OCI-LY7 (cell line): ENCODE measurements around the gene LRP2.
"Not testable (repeated sequence)": the region's sequence is repeated elsewhere in the genome, so short reads cannot be mapped to it uniquely, and the experiment has no call there.

Source experiments
- EZH2phosphoT487 ChIP-seq: fragments of 200-600 bp; sonication (generic); IDR thresholded peaks from 2 replicates; pipeline ENCODE4 v1.6.1; 2018; ENCODE audit warnings: low read depth, borderline replicate concordance, mild to moderate bottlenecking, mixed run types, antibody characterized with exemption, low read length, moderate library complexity, mixed read lengths
- TF ChIP-seq, protein P1 (sequence below): fragments of 200-600 bp; sonication (generic); conservative IDR thresholded peaks from 2 replicates; pipeline ENCODE4 v1.5.1; 2014; ENCODE audit warnings: mild to moderate bottlenecking, antibody characterized with exemption, low read length, moderate library complexity, mixed read lengths

DNA sequence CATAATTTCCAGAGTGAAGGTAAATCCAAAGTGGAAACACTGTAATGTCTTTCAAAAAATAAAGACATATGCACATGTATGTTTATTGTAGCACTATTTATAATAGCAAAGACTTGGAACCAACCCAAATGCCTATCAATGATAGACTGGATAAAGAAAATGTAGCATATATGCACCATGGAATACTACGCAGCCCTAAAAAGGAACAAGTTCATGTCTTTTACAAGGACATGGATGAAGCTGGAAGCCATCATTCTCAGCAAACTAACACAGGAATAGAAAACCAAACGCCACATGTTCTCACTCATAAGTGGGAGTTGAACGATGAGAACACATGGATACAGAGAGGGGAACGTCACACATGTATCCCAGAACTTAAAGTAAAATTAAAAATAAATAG lies 57.6 kb downstream of the LRP2 start:
- TF ChIP-seq, protein P1, sequence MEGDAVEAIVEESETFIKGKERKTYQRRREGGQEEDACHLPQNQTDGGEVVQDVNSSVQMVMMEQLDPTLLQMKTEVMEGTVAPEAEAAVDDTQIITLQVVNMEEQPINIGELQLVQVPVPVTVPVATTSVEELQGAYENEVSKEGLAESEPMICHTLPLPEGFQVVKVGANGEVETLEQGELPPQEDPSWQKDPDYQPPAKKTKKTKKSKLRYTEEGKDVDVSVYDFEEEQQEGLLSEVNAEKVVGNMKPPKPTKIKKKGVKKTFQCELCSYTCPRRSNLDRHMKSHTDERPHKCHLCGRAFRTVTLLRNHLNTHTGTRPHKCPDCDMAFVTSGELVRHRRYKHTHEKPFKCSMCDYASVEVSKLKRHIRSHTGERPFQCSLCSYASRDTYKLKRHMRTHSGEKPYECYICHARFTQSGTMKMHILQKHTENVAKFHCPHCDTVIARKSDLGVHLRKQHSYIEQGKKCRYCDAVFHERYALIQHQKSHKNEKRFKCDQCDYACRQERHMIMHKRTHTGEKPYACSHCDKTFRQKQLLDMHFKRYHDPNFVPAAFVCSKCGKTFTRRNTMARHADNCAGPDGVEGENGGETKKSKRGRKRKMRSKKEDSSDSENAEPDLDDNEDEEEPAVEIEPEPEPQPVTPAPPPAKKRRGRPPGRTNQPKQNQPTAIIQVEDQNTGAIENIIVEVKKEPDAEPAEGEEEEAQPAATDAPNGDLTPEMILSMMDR = not testable (repeated sequence)
- TF ChIP-seq EZH2phosphoT487 = not testable (repeated sequence)
